Mucosa of rectum (tissue), 2 donors: ENCODE results near the gene LSAMP.
"Not testable (repeated sequence)": the region's sequence is repeated elsewhere in the genome, so short reads cannot be mapped to it uniquely, and the experiment has no call there.

Experiments
- H3K27ac ChIP-seq, 2 donors: one replicate each; pipeline ENCODE4 v1.7.0; 2013; ENCODE audit warnings: inconsistent platforms in 2 of 2, low read depth in 2 of 2, low read length in 2 of 2
- H3K27me3 ChIP-seq, 2 donors: one replicate each; pipeline ENCODE4 v1.7.0; 2013; ENCODE audit warnings: low read length in 2 of 2; ENCODE audit not compliant: control insufficient read depth in 2 of 2, insufficient read depth in 2 of 2
- H3K36me3 ChIP-seq, 2 donors: one replicate each; pipeline ENCODE4 v1.7.0; 2013; ENCODE audit warnings: low read length in 2 of 2; ENCODE audit not compliant: control insufficient read depth in 2 of 2, insufficient read depth in 2 of 2
- H3K4me1 ChIP-seq, 2 donors: one replicate each; pipeline ENCODE4 v1.7.0; 2013; ENCODE audit warnings: low read length in 2 of 2, mild to moderate bottlenecking in 1 of 2; ENCODE audit not compliant: control insufficient read depth in 2 of 2, insufficient read depth in 2 of 2
- H3K4me3 ChIP-seq, 2 donors: one replicate each; pipeline ENCODE4 v1.7.0; 2013; ENCODE audit warnings: low read length in 2 of 2
- H3K9ac ChIP-seq, 2 donors: one replicate each; pipeline ENCODE4 v1.7.0; 2013; ENCODE audit warnings: low read length in 2 of 2, low read depth in 1 of 2, mild to moderate bottlenecking in 1 of 2
- H3K9me3 ChIP-seq, 2 donors: one replicate each; pipeline ENCODE4 v1.7.0; 2013; ENCODE audit warnings: low read length in 2 of 2; ENCODE audit not compliant: control insufficient read depth in 2 of 2
- donor health status: healthy.
- donor health status: Normal muscosa, but diverticular disease.

Gene LSAMP

DNA sequence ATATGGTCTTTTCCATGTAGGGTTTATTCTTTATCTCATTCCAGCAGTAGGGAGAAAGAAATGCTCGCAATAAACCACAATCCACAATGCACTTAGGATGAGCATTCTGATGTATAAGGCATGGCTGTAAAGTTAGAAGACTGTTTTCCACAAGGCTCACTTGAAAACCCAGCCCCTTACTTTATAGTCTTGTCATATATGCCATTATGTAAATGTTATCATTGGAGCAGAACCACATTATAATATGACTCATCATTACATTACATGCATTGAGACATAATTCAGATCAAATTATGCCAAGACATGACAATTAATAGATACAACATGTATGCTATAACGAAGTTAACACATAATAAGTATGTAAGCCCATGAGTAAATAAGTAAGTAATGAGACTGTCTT is 348.1 kb downstream of the LSAMP start:
- no peak overlapping the region for H3K9ac ChIP-seq
- H3K27me3 ChIP-seq: no peaks in the 10 kb centered on the region
- H3K36me3 ChIP-seq: no peaks in the 10 kb centered on the region
- H3K4me3 ChIP-seq: no peak overlapping the region
- H3K9me3 ChIP-seq: no peaks in the 10 kb centered on the region
- no peak overlapping the region for H3K27ac ChIP-seq
- no peaks in the 10 kb centered on the region for H3K4me1 ChIP-seq

DNA sequence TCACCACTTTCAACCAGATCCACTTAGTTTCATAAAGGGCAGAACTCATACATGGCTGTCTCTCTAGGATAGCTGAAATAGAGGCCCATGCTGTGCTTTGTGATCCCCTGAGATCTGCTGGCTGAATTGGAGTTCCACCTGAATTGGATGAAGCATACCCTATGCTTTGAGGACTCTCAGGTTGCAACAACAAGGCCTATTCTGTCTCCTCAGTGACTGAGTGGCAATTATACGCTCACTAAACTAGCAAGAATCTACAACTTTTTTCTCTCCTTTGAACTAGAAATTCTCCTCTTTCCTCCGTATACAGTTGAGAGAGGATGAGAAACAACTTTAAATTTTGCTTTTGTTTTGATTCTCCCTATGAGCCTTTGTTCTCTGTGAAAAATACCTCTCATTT is 348.7 kb downstream of the LSAMP start:
- Histone ChIP-seq H3K27ac (no peak overlapping the region), H3K36me3 (no peaks in the 10 kb centered on the region), H3K9ac (no peak overlapping the region), H3K27me3 (no peaks in the 10 kb centered on the region), H3K9me3 (no peaks in the 10 kb centered on the region), H3K4me1 (no peaks in the 10 kb centered on the region), H3K4me3 (no peak overlapping the region)

DNA sequence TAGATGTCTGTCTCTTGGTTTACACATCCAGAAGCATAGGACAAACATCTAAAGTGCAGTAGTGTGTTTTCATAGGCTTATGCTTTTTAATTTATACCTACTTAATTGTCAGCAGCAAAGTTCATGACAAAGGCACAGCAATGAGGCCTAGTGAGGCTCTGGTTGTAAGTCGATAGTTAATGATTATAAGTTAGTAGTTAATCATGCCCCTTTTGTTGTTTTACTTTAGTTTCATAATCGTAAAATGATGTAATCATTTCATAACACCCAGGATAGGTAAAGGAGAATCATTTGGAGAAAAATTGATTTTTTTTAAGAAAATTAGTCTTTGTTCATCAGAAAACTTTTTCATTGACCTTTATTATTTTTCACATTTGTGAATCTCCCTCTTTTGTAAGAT is 351.9 kb downstream of the LSAMP start:
- no peaks in the 10 kb centered on the region for H3K4me1 ChIP-seq
- no peaks in the 10 kb centered on the region for H3K27me3 ChIP-seq
- H3K4me3 ChIP-seq: no peak overlapping the region
- no peak overlapping the region for H3K27ac ChIP-seq
- no peaks in the 10 kb centered on the region for H3K36me3 ChIP-seq
- H3K9ac ChIP-seq: no peak overlapping the region
- H3K9me3 ChIP-seq: no peaks in the 10 kb centered on the region

DNA sequence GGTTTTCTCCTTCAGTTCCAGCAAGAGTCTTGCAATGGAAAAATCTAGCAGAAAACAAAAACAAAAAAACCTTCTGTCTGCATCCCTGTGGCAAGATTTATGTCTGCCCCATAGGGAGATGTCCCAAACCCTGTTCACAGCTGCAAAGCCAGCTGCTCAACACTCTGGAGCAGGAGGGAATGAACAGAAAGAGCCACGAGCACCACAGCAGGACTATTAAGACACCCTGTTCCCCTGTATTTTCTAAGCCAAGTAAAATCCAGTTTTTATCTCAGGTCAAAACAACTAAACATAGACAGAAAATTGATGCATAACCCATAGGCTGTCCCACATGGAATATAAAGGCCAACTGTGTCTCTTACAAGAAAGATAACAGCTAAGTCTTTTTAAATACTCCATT is 357.9 kb downstream of the LSAMP start:
- Histone ChIP-seq H3K9me3 (no peaks in the 10 kb centered on the region), H3K36me3 (no peaks in the 10 kb centered on the region)

DNA sequence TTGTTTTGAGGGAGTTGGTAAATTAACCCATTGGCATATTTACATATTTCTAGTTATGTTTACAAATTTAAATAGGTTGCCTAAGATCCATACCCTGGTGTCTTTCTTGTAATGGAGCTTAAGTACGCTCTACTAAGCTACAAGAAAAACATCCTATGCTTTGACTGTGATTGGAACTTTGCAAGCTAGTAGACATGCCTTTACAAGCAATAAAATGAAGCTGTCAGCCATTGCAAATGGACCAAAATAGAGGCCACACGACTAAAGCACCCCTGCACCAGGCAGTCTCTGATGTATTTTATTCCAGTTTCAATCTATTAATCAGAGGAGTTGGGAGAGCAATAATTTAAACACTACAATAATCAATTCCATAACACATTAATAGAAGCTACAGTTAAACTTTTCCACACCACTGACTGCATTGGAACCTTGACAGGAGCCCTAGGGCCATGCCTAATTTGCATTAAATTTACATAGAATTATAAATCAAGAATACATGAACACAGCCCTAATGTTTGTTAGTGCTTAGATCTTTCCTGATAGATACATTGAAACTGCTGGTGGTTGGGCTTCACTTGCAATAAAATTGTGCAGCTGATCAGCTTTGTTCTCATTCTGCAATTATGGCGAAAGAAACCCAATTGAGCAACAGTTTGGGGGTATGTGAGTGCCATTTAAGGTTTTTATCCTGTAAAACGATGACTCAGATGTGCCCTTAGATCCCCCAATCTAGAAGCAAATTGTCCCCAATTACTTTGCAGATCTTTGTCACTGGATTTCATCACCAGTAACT is 360.1 kb downstream of the LSAMP start:
- Histone ChIP-seq H3K27me3 (no peaks in the 10 kb centered on the region), H3K4me1 (no peaks in the 10 kb centered on the region), H3K9me3 (no peaks in the 10 kb centered on the region), H3K4me3 (no peak overlapping the region), H3K9ac (no peak overlapping the region), H3K36me3 (no peaks in the 10 kb centered on the region), H3K27ac (no peak overlapping the region)

More for the DNA sequence above, 357.9 kb downstream of the LSAMP start:
- Histone ChIP-seq H3K27me3 (no peaks in the 10 kb centered on the region), H3K27ac (no peak overlapping the region), H3K4me3 (no peak overlapping the region), H3K9ac (no peak overlapping the region), H3K4me1 (no peaks in the 10 kb centered on the region)

DNA sequence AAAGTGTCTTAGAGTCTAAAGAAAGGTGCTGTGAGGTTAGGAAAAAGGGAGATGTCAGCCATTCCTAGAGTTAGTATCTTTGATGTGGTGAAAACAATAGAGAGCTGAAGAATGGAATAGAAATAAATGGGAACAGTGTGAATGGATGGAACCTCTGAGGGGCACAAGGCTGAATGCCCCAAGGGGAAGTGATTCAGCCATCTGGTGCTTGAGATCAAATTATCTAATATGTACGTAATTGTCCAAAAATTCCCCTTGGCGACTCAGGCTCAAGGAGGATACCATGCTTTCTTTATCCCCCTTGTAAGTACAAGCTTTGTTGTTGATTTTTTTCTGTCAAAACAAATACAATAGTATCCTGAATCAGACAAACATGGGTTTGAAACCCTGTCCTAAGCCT is 361.6 kb downstream of the LSAMP start:
- Histone ChIP-seq H3K4me1 (no peaks in the 10 kb centered on the region), H3K27me3 (no peaks in the 10 kb centered on the region), H3K36me3 (no peaks in the 10 kb centered on the region), H3K9me3 (no peaks in the 10 kb centered on the region), H3K4me3 (no peak overlapping the region), H3K27ac (no peak overlapping the region), H3K9ac (no peak overlapping the region)

DNA sequence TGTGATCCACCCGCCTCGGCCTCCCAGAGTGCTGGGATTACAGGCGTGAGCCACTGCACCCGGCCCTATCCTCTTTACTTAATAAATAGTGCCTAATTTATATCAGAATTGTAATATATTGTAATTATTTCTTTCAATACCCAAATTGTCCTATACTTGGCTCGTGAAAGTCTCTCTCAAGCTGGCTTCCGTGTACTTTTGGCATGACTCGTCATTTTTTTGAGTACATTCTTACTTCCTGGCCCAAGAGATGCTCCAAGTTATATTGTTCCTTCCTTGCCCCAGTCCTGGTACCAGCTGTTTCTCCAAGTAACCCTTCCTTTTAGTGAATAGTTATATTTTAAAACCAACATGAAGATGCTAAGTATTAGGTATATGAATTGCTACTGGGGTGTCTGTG is 366.7 kb downstream of the LSAMP start:
- Histone ChIP-seq H3K4me1 (no peaks in the 10 kb centered on the region), H3K27me3 (no peaks in the 10 kb centered on the region)

DNA sequence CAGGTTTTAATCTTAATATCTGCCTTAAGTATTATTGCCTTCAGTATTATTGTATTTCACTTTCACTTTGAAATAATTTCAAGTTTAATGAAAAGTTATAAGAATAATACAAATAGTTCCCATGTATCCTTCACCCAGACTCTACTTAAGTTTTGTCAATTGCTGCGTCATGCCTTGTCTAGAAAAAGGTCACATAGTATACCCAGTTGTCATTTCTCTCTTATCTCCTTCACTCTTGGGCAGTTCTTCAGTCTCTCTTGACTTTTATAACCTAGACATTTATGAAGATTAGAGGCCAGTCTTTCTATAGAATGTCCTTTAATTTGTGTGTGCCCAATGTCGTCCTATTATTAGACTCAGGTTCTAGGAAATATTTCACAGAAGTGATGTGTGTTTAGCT is 367.7 kb downstream of the LSAMP start:
- H3K27me3 ChIP-seq: no peaks in the 10 kb centered on the region
- H3K4me3 ChIP-seq: no peak overlapping the region
- H3K4me1 ChIP-seq: no peaks in the 10 kb centered on the region
- H3K9me3 ChIP-seq: no peaks in the 10 kb centered on the region
- no peaks in the 10 kb centered on the region for H3K36me3 ChIP-seq
- H3K27ac ChIP-seq: no peak overlapping the region
- H3K9ac ChIP-seq: no peak overlapping the region

More for the DNA sequence above, 366.7 kb downstream of the LSAMP start:
- Histone ChIP-seq H3K9me3 (no peaks in the 10 kb centered on the region), H3K36me3 (no peaks in the 10 kb centered on the region), H3K9ac (no peak overlapping the region), H3K27ac (no peak overlapping the region), H3K4me3 (no peak overlapping the region)

DNA sequence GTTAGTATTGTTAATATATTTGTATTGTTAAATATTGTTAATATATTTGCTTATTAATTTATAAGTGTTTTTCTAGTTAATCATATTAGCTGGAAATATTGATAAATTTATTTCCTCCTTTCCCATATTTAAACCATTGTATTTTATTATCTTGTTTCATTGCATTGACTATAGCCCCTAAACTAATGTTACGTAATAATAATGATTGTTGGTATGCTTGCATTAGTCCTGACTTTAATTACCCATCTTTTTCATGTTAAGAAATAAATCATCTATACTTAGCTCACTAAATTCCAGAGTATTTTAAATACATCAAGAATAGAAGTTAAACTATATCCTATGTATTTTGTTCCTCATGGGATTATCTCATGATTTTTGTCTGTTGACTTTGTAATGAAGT is 368.2 kb downstream of the LSAMP start:
- Histone ChIP-seq H3K27me3 (no peaks in the 10 kb centered on the region), H3K27ac (no peak overlapping the region), H3K9me3 (no peaks in the 10 kb centered on the region), H3K4me1 (no peaks in the 10 kb centered on the region), H3K4me3 (no peak overlapping the region), H3K36me3 (no peaks in the 10 kb centered on the region), H3K9ac (no peak overlapping the region)

DNA sequence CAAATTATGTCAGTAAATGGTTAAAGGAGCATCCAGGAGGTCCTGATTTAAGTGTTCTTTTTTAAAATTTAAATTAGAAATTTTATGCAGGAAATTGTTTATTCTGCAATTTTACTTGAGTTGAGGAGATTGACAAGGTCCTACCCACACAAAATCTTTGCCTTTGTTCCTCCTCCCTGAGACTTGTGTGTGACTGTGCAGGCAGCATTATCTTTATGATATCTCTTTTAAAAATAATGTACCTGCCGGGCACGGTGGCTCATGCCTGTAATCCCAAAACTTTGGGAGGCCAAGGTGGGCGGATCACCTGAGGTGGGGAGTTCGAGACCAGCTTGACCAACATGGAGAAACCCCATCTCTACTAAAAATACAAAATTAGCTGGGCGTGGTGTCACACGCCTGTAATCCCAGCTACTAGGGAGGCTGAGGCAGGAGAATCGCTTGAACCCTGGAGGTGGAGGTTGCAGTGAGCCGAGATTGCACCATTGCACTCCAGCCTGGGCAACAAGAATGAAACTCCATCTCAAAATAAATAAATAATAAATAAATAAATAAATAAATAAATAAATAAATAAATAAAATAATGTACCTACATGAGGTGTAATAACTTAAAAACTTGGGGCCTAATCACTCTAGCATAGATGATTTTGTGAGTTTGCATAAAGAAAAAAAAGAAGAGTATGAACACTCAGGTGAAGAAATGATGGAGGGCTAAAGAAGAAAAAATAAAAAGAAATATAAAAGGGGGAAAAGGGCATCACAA is 374.6 kb downstream of the LSAMP start:
- not testable (repeated sequence) for H3K27ac ChIP-seq, H3K4me1 ChIP-seq, H3K9ac ChIP-seq, H3K9me3 ChIP-seq, H3K27me3 ChIP-seq, H3K4me3 ChIP-seq, H3K36me3 ChIP-seq
